Embryonic facial prominence (tissue), 1 donor: Measurements from ENCODE around the gene CREB5.
"Not testable (repeated sequence)": the region's sequence is repeated elsewhere in the genome, so short reads cannot be mapped to it uniquely, and the experiment has no call there.

Experiments used
- DNase-seq: peaks from one replicate; pipeline ENCODE4 v3.0.0-alpha.2; 2016; ENCODE audit errors: extremely low spot score

CREB5 gene

DNA sequence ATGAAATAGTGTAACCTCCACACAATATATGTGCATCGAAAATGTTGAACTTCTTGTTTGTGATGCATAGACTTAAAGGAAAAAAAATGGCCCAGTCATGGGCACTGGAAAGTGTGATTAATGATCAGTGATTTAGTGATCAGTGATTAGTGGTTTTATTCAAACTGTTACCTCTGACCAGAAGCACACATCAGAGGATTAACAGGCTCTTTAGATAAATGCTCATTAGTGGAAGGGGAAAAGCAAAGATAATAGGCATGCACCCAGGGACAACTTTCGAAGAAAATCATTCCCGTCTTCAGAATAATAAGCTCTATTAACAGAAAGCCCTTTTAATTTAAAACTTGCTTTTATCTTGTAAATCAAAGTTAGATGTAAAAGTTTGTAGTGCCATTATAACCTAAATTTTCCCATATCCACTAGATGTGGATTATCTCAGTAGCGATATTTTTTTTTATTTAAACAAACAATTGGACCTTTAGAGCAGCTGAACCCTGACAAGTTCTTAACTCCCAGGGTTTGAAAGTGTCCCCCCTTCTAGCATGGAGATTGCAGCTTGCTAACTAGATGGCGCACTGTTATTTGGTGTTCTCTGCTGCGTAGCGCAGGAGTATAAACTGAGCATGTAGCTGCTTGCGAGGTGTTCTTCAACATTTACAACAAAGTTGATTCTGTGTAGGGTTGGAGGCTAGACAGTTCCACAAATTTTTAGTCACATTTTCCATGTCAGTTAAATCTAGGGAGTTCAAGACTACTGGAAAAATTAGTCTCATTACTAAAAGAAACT lies at the start of gene CREB5:
Gene CREB5, plus strand, starts transcription at position 643 of the 787 bp plus-strand sequence. CDS start 397 bp downstream, outside the sequence.
- peak; percentile 34 for DNase-seq

DNA sequence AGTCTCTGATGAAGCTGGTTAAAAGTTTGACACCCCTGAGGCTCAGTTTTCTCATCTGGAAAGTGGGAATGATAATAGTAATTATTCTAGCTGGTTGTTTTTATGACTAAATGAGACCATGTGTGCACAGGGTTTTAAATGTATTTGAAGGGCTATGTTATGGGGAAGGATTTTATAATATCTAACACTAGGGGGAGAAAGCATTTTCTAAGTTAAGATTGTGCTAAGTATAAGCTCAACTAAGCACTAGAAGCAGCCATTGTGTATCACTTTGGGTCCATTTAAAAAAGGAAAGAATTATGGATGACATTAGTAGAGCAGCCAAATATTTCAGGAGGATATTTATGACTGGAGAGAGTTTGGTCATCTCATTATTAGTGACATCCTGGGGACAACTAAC lies 49.5 kb upstream of the CREB5 start:
- DNase-seq, result no peak

DNA sequence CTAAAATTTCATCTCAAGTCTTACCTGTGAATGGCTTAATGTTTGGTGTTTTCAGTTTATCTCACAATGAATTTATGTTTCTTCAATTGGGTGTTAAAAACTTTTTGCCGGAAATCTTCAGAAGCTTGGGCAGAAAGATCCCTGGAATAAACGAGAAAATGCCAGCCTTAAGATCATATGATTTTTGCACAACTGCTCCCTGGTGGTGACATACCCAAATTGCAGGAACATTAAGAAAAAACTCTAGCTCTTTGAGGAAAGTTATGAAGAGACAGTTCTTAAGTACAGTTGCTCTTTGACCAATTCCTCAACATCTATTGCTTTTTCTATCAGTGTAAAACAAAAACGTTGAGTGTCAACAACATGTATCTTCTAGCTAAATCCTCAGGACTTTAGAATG lies 48.2 kb upstream of the CREB5 start:
- DNase-seq, result no peak

- no peak for DNase-seq
Observed at GRCh38 chr7:28369523-28369922, 42.8 kb upstream of the CREB5 start.

DNA sequence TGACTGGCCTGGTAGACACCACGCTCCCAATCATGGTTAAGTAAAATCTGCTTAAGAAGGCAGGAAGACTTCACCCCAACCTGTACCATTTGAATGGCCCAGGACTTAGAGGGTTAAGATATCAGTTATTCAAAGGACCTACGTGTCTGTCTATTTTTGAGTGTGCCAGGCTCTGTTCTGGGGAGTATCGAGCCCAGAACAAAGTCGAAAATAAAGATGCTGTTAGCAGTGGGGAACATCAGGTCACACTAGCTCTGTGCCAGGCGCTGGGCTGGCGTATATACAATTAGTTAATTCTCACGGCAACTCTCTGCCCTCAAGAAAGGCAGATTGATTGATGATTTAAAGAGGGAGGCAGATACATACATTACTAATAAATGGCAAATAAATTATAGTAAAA lies 40.5 kb upstream of the CREB5 start:
- no peak for DNase-seq

GRCh38 chr7:28373990-28374389 lies 38.3 kb upstream of the CREB5 start:
- DNase-seq, result no peak

- DNase-seq, result no peak
Observed at GRCh38 chr7:28375729-28376128, 36.6 kb upstream of the CREB5 start.

GRCh38 chr7:28376634-28377033 lies 35.7 kb upstream of the CREB5 start:
- no peak for DNase-seq

GRCh38 chr7:28378574-28379149 lies 33.7 kb upstream of the CREB5 start:
- DNase-seq, result no peak

DNA sequence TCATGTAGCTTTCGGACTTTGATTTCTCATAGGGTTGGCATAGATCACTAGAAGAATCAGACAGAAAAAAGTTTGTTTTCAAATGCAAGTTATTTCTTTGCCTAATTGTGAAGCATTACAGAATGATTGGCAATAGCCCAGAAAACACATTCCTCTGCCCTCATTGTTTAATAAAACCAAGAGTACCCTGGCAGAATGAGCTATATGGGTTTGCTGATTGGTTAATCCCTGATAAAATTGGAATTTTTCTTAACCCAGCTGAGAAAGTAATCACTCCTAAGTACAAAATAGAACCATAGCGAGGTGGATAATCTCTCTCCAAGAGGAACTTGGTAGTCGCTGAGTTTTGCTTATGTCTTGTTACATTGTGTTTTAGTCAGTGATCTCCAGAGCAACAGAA lies 30.9 kb upstream of the CREB5 start:
- no peak for DNase-seq

DNA sequence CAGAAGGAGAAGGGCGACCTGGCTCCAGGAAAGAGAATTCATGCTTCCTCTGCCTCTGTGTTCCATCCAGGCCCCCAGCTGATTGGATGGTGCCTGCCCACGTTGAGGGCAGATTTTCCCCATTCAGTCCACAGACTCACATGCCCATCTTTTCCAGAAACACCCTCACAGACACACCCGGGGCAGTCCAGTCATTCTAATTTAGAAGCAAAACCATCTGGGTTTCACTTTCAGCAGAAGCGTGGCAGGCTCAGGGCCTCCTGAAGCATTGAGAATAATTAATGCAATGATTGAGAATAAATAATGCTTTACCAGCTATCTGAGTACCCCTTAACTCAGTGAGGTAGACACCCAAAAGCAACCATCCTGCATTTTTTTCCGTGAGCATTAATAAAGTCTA lies 30.2 kb upstream of the CREB5 start:
- no peak for DNase-seq

DNA sequence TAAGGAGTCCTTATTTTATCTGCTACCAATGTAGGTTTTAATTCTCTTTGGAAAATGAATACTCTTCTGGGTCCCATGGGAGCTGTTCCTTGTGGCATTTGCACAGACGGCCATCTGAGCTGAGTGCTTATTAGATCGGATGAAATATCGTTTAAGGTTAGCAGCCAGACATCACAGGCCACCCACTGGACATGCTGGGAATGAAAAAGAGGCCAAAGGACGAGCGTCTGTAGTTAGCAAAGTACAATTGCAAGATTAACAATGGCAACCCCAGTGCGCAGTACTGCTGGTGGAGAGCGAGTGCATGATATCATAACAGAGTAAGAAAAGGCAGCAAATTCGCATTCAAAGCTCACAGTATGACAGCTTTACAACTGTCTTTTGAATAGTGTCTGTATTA lies 28.3 kb upstream of the CREB5 start:
- DNase-seq, result no peak

DNA sequence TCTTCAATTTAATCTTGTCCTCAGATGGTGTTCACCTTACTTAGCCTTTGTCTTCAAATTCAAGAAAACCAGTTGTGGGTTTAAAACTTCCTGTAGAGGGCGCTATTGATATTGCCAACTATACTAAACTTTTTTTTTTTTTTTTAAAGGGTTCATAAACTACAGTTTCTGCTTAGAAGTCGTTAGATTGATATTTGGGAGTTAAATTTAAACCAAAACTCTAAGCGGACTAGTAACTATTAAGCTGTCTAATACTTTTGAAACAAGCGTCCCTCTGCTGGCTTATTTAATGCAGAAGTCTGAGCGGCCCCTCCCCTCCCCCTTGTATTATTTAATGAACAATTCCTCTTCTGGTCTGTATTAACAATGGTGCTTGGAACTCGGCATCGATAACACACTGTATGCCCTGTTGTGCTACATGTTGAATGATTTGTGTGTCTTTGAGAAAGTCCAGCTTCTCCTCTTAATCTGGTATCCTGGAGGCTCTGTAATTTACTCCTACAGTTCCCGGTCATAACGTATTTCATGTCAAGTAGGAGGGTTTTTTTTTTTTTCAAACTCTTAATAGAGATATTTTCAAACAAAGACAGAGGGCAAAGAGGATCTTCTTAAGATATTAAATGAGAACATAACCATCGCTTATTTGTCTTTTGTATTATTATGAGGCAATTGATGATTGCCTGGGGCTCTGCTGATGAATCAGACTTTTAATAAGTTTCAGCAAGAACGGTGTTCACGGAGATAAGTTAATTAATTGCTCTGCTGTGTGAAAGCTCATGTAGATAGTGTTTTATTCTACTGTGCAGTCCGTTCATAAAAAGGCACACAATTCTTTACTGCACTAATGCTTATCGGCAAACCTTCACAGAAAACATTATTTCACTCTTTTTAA lies 22.6 kb upstream of the CREB5 start:
- DNase-seq, result peak; percentile 79

DNA sequence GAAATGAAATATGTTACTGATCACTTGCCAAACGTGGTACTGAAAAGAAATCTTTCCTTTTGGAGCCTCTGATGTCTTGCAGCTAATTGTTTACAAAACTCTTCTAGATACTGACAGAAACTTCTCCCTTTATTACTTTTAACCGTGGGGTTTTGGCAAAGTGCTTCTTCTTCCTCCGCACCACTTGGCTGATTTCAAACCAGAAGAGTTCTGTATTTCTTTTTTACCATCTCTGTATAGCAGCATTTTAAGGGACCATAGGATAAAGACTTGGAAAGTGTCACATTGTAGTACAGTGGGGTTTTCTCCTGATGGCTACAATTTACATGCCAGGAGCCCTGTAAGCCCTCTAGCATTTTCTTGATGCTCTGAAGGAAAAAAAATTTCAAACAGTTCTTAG lies 21.9 kb upstream of the CREB5 start:
- DNase-seq, result no peak

- no peak for DNase-seq
Observed at GRCh38 chr7:28392289-28392688, 20.0 kb upstream of the CREB5 start.

DNA sequence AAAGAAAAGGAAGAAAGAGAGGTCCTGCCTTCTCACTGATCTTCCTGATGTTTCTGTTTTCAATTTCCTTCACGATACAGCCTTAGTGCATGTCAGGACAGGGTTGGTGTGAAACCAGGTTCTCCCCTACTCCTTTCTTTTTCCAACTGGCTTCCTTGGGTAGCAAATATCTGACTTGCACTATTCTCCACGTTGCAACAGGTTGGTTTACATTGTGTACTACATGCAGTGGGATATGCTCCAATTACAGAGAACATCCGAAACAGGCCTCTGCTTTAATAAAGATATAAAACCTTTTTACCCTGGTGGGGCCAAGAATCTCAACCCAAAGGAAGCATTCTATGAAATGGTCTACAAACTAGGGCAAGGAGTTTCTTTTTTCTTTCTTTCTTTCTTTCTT lies 16.9 kb upstream of the CREB5 start:
- DNase-seq, result no peak

DNA sequence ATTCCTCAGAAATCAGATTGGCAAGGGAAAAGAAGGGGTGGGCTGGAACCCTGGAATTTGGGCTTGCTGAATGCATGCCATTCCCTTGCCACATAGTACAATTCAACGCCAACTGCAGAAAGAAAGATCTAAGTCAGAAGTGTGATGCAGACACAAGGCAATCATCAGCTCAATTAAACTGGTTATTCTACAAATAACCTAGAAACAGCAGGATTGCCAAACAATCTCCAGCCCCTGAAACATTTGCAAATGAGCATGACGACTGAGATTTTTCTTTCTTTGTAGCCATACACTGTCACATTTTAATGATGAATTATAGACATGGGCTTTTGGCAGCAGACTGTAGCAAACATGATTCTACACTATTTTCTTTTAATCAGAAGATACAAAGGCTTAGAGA lies 16.5 kb upstream of the CREB5 start:
- no peak for DNase-seq

- no peak for DNase-seq
Observed at GRCh38 chr7:28397141-28397540, 15.2 kb upstream of the CREB5 start.

DNA sequence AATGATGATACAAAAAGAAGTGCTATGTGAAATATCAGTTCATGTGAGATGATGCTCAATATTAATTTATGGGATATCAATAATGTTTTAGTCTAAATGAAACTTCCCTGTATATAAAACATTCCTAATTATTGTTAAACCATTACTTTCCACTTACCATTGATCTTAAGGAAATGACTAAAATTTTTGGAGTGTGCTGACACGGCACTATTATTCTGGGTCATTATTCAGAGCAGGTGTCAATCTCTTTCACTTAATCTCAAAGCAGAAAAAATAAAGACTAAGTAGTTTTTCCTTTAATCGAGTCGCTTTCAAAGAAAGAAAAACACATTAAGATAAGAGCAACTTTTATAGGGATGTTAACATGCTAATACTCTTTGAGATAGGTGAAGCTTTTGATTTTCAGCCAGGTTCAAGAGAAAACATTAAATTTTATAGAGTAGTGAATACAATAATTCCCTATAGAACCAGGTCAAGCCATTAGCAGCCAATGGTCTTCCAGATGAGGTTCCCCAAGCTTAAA lies 11.4 kb upstream of the CREB5 start:
- no peak for DNase-seq

GRCh38 chr7:28401567-28401966 lies 10.8 kb upstream of the CREB5 start:
- DNase-seq, result not testable (repeated sequence)

- DNase-seq, result no peak
Observed at GRCh38 chr7:28405662-28406061, 6.7 kb upstream of the CREB5 start.

DNA sequence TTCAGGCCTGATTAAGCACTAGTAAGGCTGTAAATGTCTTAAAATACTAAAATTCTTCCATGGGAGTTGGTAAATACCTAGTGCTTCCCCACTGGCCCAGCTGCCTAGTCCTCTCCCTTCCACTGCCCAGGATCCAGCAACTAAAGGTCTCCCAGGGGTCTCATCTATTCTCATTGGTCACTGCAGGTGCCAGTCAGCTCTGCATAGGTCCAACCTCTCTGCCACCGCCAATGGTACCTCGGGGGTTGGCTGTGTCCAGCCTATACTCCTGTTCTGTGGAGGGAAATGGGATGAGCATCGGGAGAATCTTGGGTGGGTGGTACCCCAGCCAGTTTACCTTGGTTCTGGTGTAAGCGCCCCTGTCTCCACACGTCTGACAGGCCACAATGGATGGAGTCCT lies 6.1 kb upstream of the CREB5 start:
- DNase-seq, result no peak
